HCT116 (cell line): Measurements from ENCODE around the gene SNRNP70. TPM values are rescaled to one million over a fixed set of nuclear protein-coding genes. Genes with fewer than 3 reads are reported as not detected.

Source experiments
- ATAC-seq: fragments of 200-7000 bp; cut with Tn5 transposase; 2 replicates; pipeline ENCODE4 v1.9.1; 2020; ENCODE audit warnings: mild to moderate bottlenecking, moderate library complexity
- BruUV-seq: library from RNA; stranded (reverse); fragments of 400-500 nt; replicated peaks from 2 replicates; lab custom pipeline; 2021; lab: Mats Ljungman, UMichigan
- CTCF ChIA-PET: fragments of 300-600 bp; sonication (Branson Sonifier 250); formaldehyde crosslinking; loops from one replicate; lab custom pipeline; 2021; ENCODE audit warnings: antibody characterized with exemption; lab: Charles Lee
- POLR2A ChIA-PET: fragments of 300-600, 350-600 bp; sonication (Branson Sonifier 250); formaldehyde crosslinking; loops from one replicate; lab custom pipeline; 2021; ENCODE audit warnings: antibody characterized with exemption; lab: Charles Lee
- RAD21 ChIA-PET, 2 experiments: fragments of 300-600 bp; sonication (Branson Sonifier 250); formaldehyde crosslinking; loops; one replicate each; lab custom pipeline; 2023; ENCODE audit warnings: low total read pairs in 2 of 2; ENCODE audit not compliant: uncharacterized antibody in 2 of 2, unreplicated experiment in 2 of 2, low non-redundant PET in 1 of 2; lab: Charles Lee
- DNase-seq: peaks from one replicate; pipeline ENCODE4 v3.0.0-alpha.2; 2010; ENCODE audit warnings: low read depth, low spot score
- H2AFZ ChIP-seq: fragments of 200-600 bp; shearing (Covaris generic), sonication (generic); 2 replicates; pipeline ENCODE4 v1.6.1; 2017; ENCODE audit warnings: low read depth, mixed run types, mixed read lengths, antibody characterized with exemption, low read length; ENCODE audit not compliant: poor library complexity, severe bottlenecking
- H3K27ac ChIP-seq: 2 replicates; pipeline ENCODE4 v1.5.1; 2012; ENCODE audit warnings: low read depth, low read length
- H3K27me3 ChIP-seq: fragments of 200-600 bp; sonication (generic); 2 replicates; pipeline ENCODE4 v1.6.1; 2016; ENCODE audit warnings: mixed run types, low read length, mixed read lengths; ENCODE audit not compliant: insufficient read depth
- H3K36me3 ChIP-seq, 2 experiments: fragments of 200-500 bp in 1 of 2; fragments of 200-600 bp in 1 of 2; sonication (Bioruptor generic) in 1 of 2; sonication (generic) in 1 of 2; 2 replicates each; pipeline versions ENCODE4 v1.5.1 to v1.6.1; 2014 to 2016; ENCODE audit warnings: low read length in 2 of 2, inconsistent platforms in 1 of 2, mixed read lengths in 1 of 2, mixed run types in 1 of 2; ENCODE audit not compliant: insufficient read depth in 2 of 2, control insufficient read depth in 1 of 2
- H3K4me1 ChIP-seq, 2 experiments: fragments of 200-600 bp in 1 of 2; sonication (generic) in 1 of 2; 2 replicates each; pipeline versions ENCODE4 v1.5.1 to v1.6.1; 2012 to 2017; ENCODE audit warnings: low read length in 2 of 2, inconsistent platforms in 1 of 2, mild to moderate bottlenecking in 1 of 2, mixed read lengths in 1 of 2, mixed run types in 1 of 2, moderate library complexity in 1 of 2; ENCODE audit not compliant: insufficient read depth in 2 of 2, control insufficient read depth in 1 of 2
- H3K4me2 ChIP-seq: fragments of 200-600 bp; sonication (generic); 2 replicates; pipeline ENCODE4 v1.6.1; 2017; ENCODE audit warnings: mixed run types, low read length, mixed read lengths
- H3K4me3 ChIP-seq, 2 experiments: fragments of 200-600 bp in 1 of 2; sonication (generic) in 1 of 2; replicated peaks in 1 of 2; 2 replicates each; pipeline ENCODE4 v1.5.1; 2011 to 2016; ENCODE audit warnings: low read length in 2 of 2, control low read depth in 1 of 2, low read depth in 1 of 2, mild to moderate bottlenecking in 1 of 2, mixed read lengths in 1 of 2, mixed run types in 1 of 2
- H3K79me2 ChIP-seq: fragments of 200-600 bp; sonication (generic); 2 replicates; pipeline ENCODE4 v1.6.1; 2017; ENCODE audit warnings: mild to moderate bottlenecking, mixed run types, low read length, moderate library complexity, mixed read lengths; ENCODE audit not compliant: insufficient read depth
- H3K9ac ChIP-seq: fragments of 200-600 bp; sonication (generic); 2 replicates; pipeline ENCODE4 v1.6.1; 2016; ENCODE audit warnings: low read length, mixed read lengths
- H3K9me2 ChIP-seq: fragments of 200-600 bp; sonication (generic), shearing (Covaris generic); 2 replicates; pipeline ENCODE4 v1.6.1; 2017; ENCODE audit warnings: mixed run types, mild to moderate bottlenecking, moderate library complexity; ENCODE audit not compliant: insufficient read depth
- H3K9me3 ChIP-seq, 2 experiments: fragments of 200-500 bp in 1 of 2; fragments of 200-600 bp in 1 of 2; sonication (Bioruptor generic) in 1 of 2; sonication (generic) in 1 of 2; 2 replicates each; pipeline ENCODE4 v1.6.1; 2014 to 2017; ENCODE audit warnings: low read length in 2 of 2, mixed read lengths in 2 of 2, inconsistent platforms in 1 of 2, low read depth in 1 of 2, mild to moderate bottlenecking in 1 of 2, mixed run types in 1 of 2, moderate library complexity in 1 of 2; ENCODE audit not compliant: control insufficient read depth in 1 of 2, insufficient read depth in 1 of 2
- H4K20me1 ChIP-seq: fragments of 200-600 bp; sonication (generic), shearing (Covaris generic); 2 replicates; pipeline ENCODE4 v1.6.1; 2017; ENCODE audit warnings: mixed run types, mild to moderate bottlenecking, moderate library complexity; ENCODE audit not compliant: insufficient read depth
- CBX3 ChIP-seq: IDR thresholded peaks from 2 replicates; pipeline ENCODE4 v1.6.1; 2012; ENCODE audit warnings: low read depth
- CEBPB ChIP-seq: IDR thresholded peaks from 2 replicates; pipeline ENCODE4 v1.6.1; 2012; ENCODE audit warnings: low read depth
- EZH2phosphoT487 ChIP-seq: fragments of 200-600 bp; IDR thresholded peaks from 2 replicates; pipeline ENCODE4 v1.6.1; 2018; ENCODE audit warnings: antibody characterized with exemption, borderline replicate concordance
- JUND ChIP-seq: IDR thresholded peaks from 2 replicates; pipeline ENCODE4 v1.6.1; 2012
- RAD21 ChIP-seq: IDR thresholded peaks from 2 replicates; pipeline ENCODE4 v1.6.1; 2012; ENCODE audit warnings: low read depth, mild to moderate bottlenecking
- SRF ChIP-seq: IDR thresholded peaks from 2 replicates; pipeline ENCODE4 v1.6.1; 2012; ENCODE audit warnings: low read depth
- YY1 ChIP-seq: IDR thresholded peaks from 2 replicates; pipeline ENCODE4 v1.6.1; 2011; ENCODE audit warnings: low read length, low read depth, moderate library complexity, mild to moderate bottlenecking; ENCODE audit not compliant: insufficient replicate concordance; ENCODE audit errors: extremely low read depth
- intact Hi-C: fragments of 100-400 bp; cut with micrococcal nuclease; formaldehyde crosslinking; loops from 2 replicates; pipeline ENCODE4 v1.10.0; 2022
- total RNA-seq: library from RNA; stranded (reverse); gene quantifications from one replicate; pipeline ENCODE4 v1.2.1, GENCODE V29; 2021; ENCODE audit not compliant: unreplicated experiment
- TF ChIP-seq, protein P1 (sequence below), 3 experiments: fragments of 200-600 bp in 1 of 3; sonication (generic) in 1 of 3; IDR thresholded peaks in 2 of 3; conservative IDR thresholded peaks in 1 of 3; 2 replicates each; pipeline ENCODE4 v1.5.1; 2012 to 2017; ENCODE audit warnings: low read depth in 2 of 3, low read length in 2 of 3, antibody characterized with exemption in 1 of 3, borderline replicate concordance in 1 of 3, control low read depth in 1 of 3, mild to moderate bottlenecking in 1 of 3, mixed read lengths in 1 of 3, mixed run types in 1 of 3, moderate library complexity in 1 of 3; ENCODE audit not compliant: insufficient read depth in 1 of 3

SNRNP70 gene
- total RNA-seq, 1 experiment from 2014 or later: 236 TPM

DNA sequence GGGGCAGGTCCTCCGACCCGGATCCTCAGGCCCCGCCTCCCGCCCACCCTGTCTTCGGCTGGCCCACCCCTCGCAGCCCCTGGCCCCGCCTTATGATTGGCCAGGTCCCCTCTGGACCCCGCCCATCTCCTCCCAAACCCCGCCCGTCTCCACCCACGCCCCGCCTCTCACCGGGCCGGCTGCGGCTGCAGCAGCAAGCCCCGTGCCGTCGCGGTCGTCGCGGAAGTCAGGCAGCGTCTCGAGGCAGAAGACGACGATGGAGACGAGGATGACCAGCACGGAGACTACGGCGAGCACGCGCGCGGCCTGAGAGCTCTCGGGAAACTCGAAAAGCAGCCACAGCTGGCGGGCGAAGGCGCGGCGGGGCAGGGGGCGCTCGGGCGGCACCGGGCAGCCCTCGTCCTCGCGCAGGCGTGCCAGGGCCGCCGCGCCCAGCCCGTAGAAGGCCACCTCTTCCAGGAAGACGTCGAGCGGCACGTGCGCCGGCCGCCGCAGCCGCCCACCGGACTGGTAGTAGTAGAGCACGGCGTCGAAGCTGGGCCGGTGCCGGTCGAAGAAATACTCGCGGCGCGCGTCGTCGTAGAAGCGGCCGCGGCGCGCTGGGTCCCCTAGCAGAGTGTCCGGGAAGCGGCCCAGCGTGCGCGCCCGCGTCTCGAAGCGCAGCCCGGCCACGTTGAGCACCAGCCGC lies 13.2 kb upstream of the SNRNP70 start:
- no peak for TF ChIP-seq CBX3
- ATAC-seq (no peak), DNase-seq (no peak)
- CTCF ChIA-PET: no interaction called here
- RAD21 ChIA-PET: no interaction called here
- H2AFZ ChIP-seq: no peak overlapping the region
- peaks cover 17 to 19% of the 10 kb centered on the region in 2 experiments for H3K4me1 ChIP-seq
- H3K79me2 ChIP-seq: no peaks in the 10 kb centered on the region
- H3K9me2 ChIP-seq: no peaks in the 10 kb centered on the region
- no TSS peak for BruUV-seq
- H3K4me3 ChIP-seq: no peak overlapping the region
- POLR2A ChIA-PET: no interaction called here
- intact Hi-C loops: no loop called here
- H3K9ac ChIP-seq: no peak overlapping the region
- no peaks in the 10 kb centered on the region for H3K36me3 ChIP-seq
- no peaks in the 10 kb centered on the region for H4K20me1 ChIP-seq
- H3K27me3 ChIP-seq: no peaks in the 10 kb centered on the region
- H3K27ac ChIP-seq: no peak overlapping the region
- no peak overlapping the region for H3K4me2 ChIP-seq
- no peaks in the 10 kb centered on the region for H3K9me3 ChIP-seq

DNA sequence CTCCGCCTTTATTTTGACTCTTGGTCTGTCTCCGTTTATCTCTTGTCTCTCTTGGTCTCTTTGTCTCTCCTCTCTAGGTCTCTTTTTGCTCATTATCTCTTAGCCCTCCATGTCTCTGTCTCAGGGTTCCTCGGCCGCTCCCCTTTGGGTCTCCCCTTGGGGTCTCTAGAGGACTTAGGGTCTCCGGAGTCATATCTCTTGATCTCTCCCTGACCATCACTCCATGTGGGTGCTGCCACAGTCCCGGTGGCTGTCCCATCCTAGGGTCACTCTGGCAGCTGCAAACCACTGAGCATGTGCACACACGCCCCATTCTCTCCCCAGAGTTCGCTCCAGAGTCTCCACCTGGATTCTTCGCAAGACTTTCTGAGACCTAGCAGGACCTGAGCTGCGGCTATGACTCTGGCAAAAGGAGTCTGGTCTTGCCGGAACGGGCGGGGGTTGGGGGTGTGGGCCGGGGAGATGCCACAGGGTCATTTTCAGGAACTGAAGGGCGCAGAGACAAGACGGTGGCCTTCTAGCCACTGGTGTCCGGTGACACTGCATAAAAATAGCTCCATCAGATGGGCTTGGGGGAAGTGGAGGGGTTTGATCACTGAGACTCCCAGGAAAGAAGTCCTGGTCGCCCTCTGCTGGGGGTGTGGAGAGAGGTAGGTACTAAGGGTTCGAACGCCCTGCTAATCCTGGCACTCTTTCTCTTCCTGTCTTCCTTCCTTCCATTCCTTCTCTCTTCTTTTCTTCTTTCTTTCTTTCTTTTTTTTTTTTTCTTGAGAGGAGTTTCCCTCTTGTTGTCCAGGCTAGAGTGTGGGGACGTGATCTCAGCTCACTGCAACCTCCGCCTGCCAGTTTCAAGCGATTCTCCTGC lies 11.5 kb upstream of the SNRNP70 start:
- Histone ChIP-seq H3K36me3 (no peaks in the 10 kb centered on the region), H3K27me3 (no peaks in the 10 kb centered on the region), H3K9me2 (no peaks in the 10 kb centered on the region), H3K27ac (no peak overlapping the region), H3K4me2 (peak overlapping the region; percentile 59), H3K79me2 (no peaks in the 10 kb centered on the region), H3K4me3 (no peak overlapping the region), H2AFZ (no peak overlapping the region), H4K20me1 (no peaks in the 10 kb centered on the region), H3K9ac (no peak overlapping the region), H3K9me3 (no peaks in the 10 kb centered on the region), H3K4me1 (peaks cover 10 to 11% of the 10 kb centered on the region in 2 experiments)
- ATAC-seq (peak; percentile 88), DNase-seq (peak; percentile 45)
- intact Hi-C loops: loop anchor here (2.0 kb wide), 2 partner anchors 125 to 285 kb away; no protein-coding TSS in a partner anchor
- BruUV-seq: no TSS peak
- ChIA-PET RAD21 (interaction anchor here (0.9 to 1.4 kb wide), 2 partner anchors 125 kb away, joined by 3 to 5 read pairs; no protein-coding TSS in a partner anchor), POLR2A (interaction anchor here (0.7 kb wide), 1 partner anchor 76 kb away, joined by 3 read pairs; no protein-coding TSS in a partner anchor), CTCF (interaction anchor here (0.7 to 2.6 kb wide), 16 partner anchors 9 to 278 kb away, joined by 3 to 18 read pairs (median 6); partner anchors contain the start of genes CGB7, GYS1, LIN7B and NTF4)
- TF ChIP-seq EZH2phosphoT487 (no peak), YY1 (no peak), JUND (no peak), CEBPB (no peak), SRF (no peak), RAD21 (peak; percentile 68)
- TF ChIP-seq, protein P1, sequence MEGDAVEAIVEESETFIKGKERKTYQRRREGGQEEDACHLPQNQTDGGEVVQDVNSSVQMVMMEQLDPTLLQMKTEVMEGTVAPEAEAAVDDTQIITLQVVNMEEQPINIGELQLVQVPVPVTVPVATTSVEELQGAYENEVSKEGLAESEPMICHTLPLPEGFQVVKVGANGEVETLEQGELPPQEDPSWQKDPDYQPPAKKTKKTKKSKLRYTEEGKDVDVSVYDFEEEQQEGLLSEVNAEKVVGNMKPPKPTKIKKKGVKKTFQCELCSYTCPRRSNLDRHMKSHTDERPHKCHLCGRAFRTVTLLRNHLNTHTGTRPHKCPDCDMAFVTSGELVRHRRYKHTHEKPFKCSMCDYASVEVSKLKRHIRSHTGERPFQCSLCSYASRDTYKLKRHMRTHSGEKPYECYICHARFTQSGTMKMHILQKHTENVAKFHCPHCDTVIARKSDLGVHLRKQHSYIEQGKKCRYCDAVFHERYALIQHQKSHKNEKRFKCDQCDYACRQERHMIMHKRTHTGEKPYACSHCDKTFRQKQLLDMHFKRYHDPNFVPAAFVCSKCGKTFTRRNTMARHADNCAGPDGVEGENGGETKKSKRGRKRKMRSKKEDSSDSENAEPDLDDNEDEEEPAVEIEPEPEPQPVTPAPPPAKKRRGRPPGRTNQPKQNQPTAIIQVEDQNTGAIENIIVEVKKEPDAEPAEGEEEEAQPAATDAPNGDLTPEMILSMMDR (IDR thresholded peaks at IDR 0.05 in 2 of 3, conservative IDR thresholded peaks at IDR 0.05 in 1 of 3; ENCODE audit: borderline replicate concordance in 1 of 3, insufficient read depth in 1 of 3, low read depth in 2 of 3, low read length in 2 of 3): peak; percentile 36 to 65 (median 49)
